ENCODE measurements around the gene SLC6A15. TPM values are rescaled to one million over a fixed set of nuclear protein-coding genes. Genes with fewer than 3 reads are reported as not detected.

SLC6A15 gene
- total RNA-seq, 2 donors from 2014 or later: 0.45 TPM; not detected in 1

DNA sequence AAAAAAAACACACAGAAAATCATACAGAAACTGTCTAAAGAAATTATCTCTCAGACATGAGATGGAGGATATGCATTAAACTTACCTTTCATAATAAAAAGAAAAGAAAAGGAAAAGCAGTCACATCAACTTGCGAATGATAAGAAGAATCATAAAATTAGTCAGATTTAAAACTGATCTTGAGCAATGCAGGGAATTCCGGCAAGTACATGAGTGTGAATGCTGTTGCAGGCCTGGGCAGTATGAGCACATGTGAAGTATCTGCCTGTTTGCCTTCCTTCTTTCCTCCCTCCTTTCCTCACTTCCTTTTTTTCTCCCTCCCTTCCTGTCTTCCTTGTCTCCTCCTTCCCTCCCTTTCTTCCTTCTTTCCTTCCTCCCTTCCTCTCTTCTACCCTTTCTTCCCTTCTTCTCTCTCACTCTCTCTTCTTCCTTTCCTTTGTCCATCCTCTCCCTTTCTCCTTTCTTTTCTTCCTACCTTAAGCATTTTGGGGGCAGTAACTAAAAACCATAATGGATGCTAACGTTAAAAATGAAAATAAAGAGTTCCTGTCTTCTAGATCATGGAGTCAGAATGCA is 38.5 kb upstream of the SLC6A15 start:
- TF ChIP-seq POLR2AphosphoS5 (IDR thresholded peaks at IDR 0.05): no peak
- TF ChIP-seq, protein P1, sequence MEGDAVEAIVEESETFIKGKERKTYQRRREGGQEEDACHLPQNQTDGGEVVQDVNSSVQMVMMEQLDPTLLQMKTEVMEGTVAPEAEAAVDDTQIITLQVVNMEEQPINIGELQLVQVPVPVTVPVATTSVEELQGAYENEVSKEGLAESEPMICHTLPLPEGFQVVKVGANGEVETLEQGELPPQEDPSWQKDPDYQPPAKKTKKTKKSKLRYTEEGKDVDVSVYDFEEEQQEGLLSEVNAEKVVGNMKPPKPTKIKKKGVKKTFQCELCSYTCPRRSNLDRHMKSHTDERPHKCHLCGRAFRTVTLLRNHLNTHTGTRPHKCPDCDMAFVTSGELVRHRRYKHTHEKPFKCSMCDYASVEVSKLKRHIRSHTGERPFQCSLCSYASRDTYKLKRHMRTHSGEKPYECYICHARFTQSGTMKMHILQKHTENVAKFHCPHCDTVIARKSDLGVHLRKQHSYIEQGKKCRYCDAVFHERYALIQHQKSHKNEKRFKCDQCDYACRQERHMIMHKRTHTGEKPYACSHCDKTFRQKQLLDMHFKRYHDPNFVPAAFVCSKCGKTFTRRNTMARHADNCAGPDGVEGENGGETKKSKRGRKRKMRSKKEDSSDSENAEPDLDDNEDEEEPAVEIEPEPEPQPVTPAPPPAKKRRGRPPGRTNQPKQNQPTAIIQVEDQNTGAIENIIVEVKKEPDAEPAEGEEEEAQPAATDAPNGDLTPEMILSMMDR (IDR thresholded peaks at IDR 0.05): no peak
- 72% methylated on average over 3 of the region's 3 CpGs for WGBS
- Histone ChIP-seq H3K4me3 (no peak overlapping the region), H3K4me1 (replicated peaks) (no peaks in the 10 kb centered on the region), H3K36me3 (no peaks in the 10 kb centered on the region), H3K9me3 (peaks cover 2% of the 10 kb centered on the region), H3K27me3 (replicated peaks; ENCODE audit: insufficient read depth) (no peaks in the 10 kb centered on the region), H3K27ac (no peak overlapping the region)
- intact Hi-C loops (cut with DNase I): no loop called here
- no peak for DNase-seq (ENCODE audit: low spot score)

DNA sequence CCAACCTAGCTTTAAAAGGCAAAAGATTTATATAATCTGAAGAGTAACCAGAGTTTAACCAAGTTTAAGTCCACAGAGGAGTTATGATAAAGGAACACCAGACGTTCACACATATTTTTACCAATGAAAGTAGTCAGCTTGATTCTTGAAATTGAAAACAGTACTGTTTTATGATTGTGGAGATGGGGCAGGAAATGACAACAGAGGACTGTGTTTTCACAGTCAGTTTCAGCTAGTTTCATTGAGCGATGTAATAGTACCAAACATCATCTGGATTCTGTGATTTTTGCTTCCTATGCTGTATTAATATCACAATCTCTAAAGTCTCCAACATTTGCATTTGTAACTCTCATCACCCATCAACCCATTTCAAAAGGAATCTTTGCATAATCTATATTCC is 34.2 kb upstream of the SLC6A15 start:
- Histone ChIP-seq H3K36me3 (no peaks in the 10 kb centered on the region), H3K4me3 (no peak overlapping the region), H3K27me3 (replicated peaks; ENCODE audit: insufficient read depth) (no peaks in the 10 kb centered on the region), H3K27ac (no peak overlapping the region), H3K9me3 (no peaks in the 10 kb centered on the region), H3K4me1 (replicated peaks) (no peaks in the 10 kb centered on the region)
- WGBS: 69% methylated on average over 2 of the region's 2 CpGs
- DNase-seq (ENCODE audit: low spot score): no peak
- TF ChIP-seq POLR2A (IDR thresholded peaks at IDR 0.05) (no peak), POLR2AphosphoS5 (IDR thresholded peaks at IDR 0.05) (no peak)
- TF ChIP-seq, protein P1 (IDR thresholded peaks at IDR 0.05): no peak
- intact Hi-C loops (cut with DNase I): no loop called here

DNA sequence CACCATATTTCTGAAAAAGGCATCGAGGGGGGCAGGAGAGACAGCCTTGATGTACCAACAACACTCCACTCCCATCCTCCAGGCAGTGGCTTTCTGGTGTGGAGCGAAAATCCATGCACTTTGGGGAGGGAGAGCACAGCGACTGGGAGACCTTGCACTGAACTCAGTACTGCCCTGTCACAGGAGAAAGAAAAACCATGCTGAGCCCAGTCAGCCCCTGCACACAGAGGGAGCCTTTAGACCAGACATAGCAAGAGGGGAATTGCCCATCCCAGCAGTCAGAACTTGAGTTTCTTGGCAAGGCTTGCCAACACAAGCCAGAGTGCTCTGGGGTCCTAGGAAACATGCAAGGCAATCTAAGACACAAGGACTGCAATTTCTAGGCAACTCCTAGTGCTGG is 24.8 kb upstream of the SLC6A15 start:
- H3K27ac ChIP-seq: no peak overlapping the region
- no peak for TF ChIP-seq POLR2AphosphoS5 (IDR thresholded peaks at IDR 0.05)
- TF ChIP-seq POLR2A (IDR thresholded peaks at IDR 0.05): no peak
- no peaks in the 10 kb centered on the region for H3K36me3 ChIP-seq
- no peaks in the 10 kb centered on the region for H3K9me3 ChIP-seq
- H3K27me3 ChIP-seq (replicated peaks; ENCODE audit: insufficient read depth): no peaks in the 10 kb centered on the region
- intact Hi-C loops (cut with DNase I): no loop called here
- DNase-seq (ENCODE audit: low spot score): no peak
- no peak overlapping the region for H3K4me3 ChIP-seq
- H3K4me1 ChIP-seq (replicated peaks): no peaks in the 10 kb centered on the region
- WGBS: 66% methylated on average over 3 of the region's 3 CpGs

DNA sequence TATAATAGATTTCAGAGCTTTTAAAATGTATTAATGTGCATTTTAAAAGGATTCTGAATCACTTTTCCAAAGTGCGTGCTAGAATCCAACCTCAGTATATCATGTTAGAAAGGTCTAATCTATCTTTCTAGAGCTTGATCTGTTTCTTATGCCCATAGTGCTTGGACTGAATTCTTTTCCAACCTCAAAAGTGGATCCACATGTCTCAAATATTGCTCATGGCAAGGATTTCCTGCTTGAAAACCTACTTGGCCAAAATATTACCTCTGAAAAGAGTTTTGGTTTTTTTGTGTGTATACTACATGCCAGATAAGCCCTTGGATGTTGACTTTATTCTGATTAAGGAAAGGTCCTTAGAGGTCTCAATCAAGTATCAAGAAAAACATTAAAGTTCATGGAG is 16.9 kb upstream of the SLC6A15 start:
- Histone ChIP-seq H3K36me3 (no peaks in the 10 kb centered on the region), H3K4me3 (no peak overlapping the region), H3K27ac (no peak overlapping the region), H3K9me3 (no peaks in the 10 kb centered on the region), H3K4me1 (replicated peaks) (no peaks in the 10 kb centered on the region), H3K27me3 (replicated peaks; ENCODE audit: insufficient read depth) (no peaks in the 10 kb centered on the region)
- TF ChIP-seq, protein P1 (IDR thresholded peaks at IDR 0.05): no peak
- no peak for TF ChIP-seq POLR2A (IDR thresholded peaks at IDR 0.05)
- TF ChIP-seq POLR2AphosphoS5 (IDR thresholded peaks at IDR 0.05): no peak
- DNase-seq (ENCODE audit: low spot score): no peak
- 86% methylated on average over 1 of the region's 1 CpG for WGBS
- intact Hi-C loops (cut with DNase I): no loop called here

DNA sequence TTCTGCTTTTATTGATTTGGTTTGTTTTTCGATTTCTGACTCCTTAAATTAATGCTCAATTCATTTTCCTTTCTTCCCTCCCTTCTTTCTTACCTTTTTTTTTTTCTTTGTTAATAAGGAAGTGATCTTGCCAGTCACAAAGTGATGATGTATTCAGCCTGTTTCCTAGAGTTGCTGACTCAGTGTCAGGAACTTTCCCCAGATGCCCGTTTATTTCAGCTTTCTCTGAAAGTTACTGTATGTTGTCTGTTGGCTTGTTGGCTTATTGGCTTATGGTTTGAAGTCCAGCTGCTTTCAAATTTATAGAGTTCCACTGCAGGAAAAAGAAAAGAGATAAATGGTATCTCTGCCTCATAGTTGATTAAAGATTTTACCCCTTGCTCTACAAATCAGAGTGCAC is 12.4 kb upstream of the SLC6A15 start:
- Histone ChIP-seq H3K4me3 (no peak overlapping the region), H3K9me3 (no peaks in the 10 kb centered on the region), H3K27me3 (replicated peaks; ENCODE audit: insufficient read depth) (no peaks in the 10 kb centered on the region), H3K4me1 (replicated peaks) (no peaks in the 10 kb centered on the region), H3K36me3 (no peaks in the 10 kb centered on the region), H3K27ac (no peak overlapping the region)
- TF ChIP-seq POLR2A (IDR thresholded peaks at IDR 0.05) (no peak), POLR2AphosphoS5 (IDR thresholded peaks at IDR 0.05) (no peak)
- TF ChIP-seq, protein P1 (IDR thresholded peaks at IDR 0.05): no peak
- WGBS: 57% methylated on average over 2 of the region's 2 CpGs
- intact Hi-C loops (cut with DNase I): no loop called here
- DNase-seq (ENCODE audit: low spot score): no peak
